ENCODE measurements around the gene HLA-A. TPM values are rescaled to one million over a fixed set of nuclear protein-coding genes. Genes with fewer than 3 reads are reported as not detected.

HLA-A gene
- total and polyA plus RNA-seq, 7 donors: 279 to 2,938 (median 402) TPM

- no peaks in the 10 kb centered on the region for H3K9me3 ChIP-seq
- no peaks in the 10 kb centered on the region for H3K27me3 ChIP-seq
- no peak for DNase-seq
- intact Hi-C loops (cut with DNase I): no loop called here
- H3K4me3 ChIP-seq: no peak overlapping the region
- peaks cover 0 to 7% (median 5%) of the 10 kb centered on the region in 4 donors for H3K4me1 ChIP-seq
- H3K36me3 ChIP-seq: no peaks in the 10 kb centered on the region
- no peak overlapping the region for H3K27ac ChIP-seq
- TF ChIP-seq POLR2A (IDR thresholded peaks at IDR 0.05) (no peak), CTCF (IDR thresholded peaks at IDR 0.05) (no peak), EP300 (IDR thresholded peaks at IDR 0.05) (no peak), POLR2AphosphoS5 (IDR thresholded peaks at IDR 0.05) (no peak)
Observed at GRCh38 chr6:29982097-29982496, 39.8 kb downstream of the HLA-A start.

- H3K36me3 ChIP-seq: no peaks in the 10 kb centered on the region
- 54 to 98% methylated on average over 3 of the region's 3 CpGs for WGBS, 2 donors
- no peak for TF ChIP-seq CTCF (IDR thresholded peaks at IDR 0.05)
- no peak for TF ChIP-seq POLR2AphosphoS5 (IDR thresholded peaks at IDR 0.05)
- TF ChIP-seq POLR2A (IDR thresholded peaks at IDR 0.05): no peak
- no peak for TF ChIP-seq EP300 (IDR thresholded peaks at IDR 0.05)
- no peaks in the 10 kb centered on the region for H3K9me3 ChIP-seq
- H3K4me3 ChIP-seq: no peak overlapping the region
- DNase-seq: no peak
- intact Hi-C loops (cut with DNase I): no loop called here
- H3K27ac ChIP-seq: no peak overlapping the region
- H3K27me3 ChIP-seq: no peaks in the 10 kb centered on the region
- no peaks in the 10 kb centered on the region for H3K4me1 ChIP-seq
Observed at GRCh38 chr6:29984232-29984631, 41.9 kb downstream of the HLA-A start.

- intact Hi-C loops (cut with DNase I): no loop called here
- Histone ChIP-seq H3K9me3 (no peaks in the 10 kb centered on the region), H3K4me1 (no peaks in the 10 kb centered on the region), H3K4me3 (no peak overlapping the region), H3K27ac (no peak overlapping the region), H3K36me3 (no peaks in the 10 kb centered on the region), H3K27me3 (no peaks in the 10 kb centered on the region)
- no peak for DNase-seq
- TF ChIP-seq CTCF (IDR thresholded peaks at IDR 0.05) (no peak), EP300 (IDR thresholded peaks at IDR 0.05) (no peak), POLR2A (IDR thresholded peaks at IDR 0.05) (no peak), POLR2AphosphoS5 (IDR thresholded peaks at IDR 0.05) (no peak)
- 76 to 95% methylated on average over 2 of the region's 2 CpGs for WGBS, 2 donors
Observed at GRCh38 chr6:29984992-29985391, 42.7 kb downstream of the HLA-A start.

GRCh38 chr6:29986179-29986781 is 43.9 kb downstream of the HLA-A start:
- Histone ChIP-seq H3K27ac (no peak overlapping the region), H3K36me3 (no peaks in the 10 kb centered on the region), H3K27me3 (no peaks in the 10 kb centered on the region), H3K4me3 (no peak overlapping the region), H3K4me1 (no peaks in the 10 kb centered on the region), H3K9me3 (no peaks in the 10 kb centered on the region)
- DNase-seq: no peak
- TF ChIP-seq POLR2A (IDR thresholded peaks at IDR 0.05) (no peak), POLR2AphosphoS5 (IDR thresholded peaks at IDR 0.05) (no peak), EP300 (IDR thresholded peaks at IDR 0.05) (no peak), CTCF (IDR thresholded peaks at IDR 0.05) (no peak)
- intact Hi-C loops (cut with DNase I): no loop called here
- WGBS, 2 donors: 56 to 88% methylated on average over 4 of the region's 4 CpGs

- Histone ChIP-seq H3K4me3 (no peak overlapping the region), H3K9me3 (no peaks in the 10 kb centered on the region), H3K36me3 (no peaks in the 10 kb centered on the region), H3K27me3 (no peaks in the 10 kb centered on the region), H3K4me1 (no peaks in the 10 kb centered on the region), H3K27ac (no peak overlapping the region)
- no peak for DNase-seq
- no peak for TF ChIP-seq POLR2A (IDR thresholded peaks at IDR 0.05)
- TF ChIP-seq POLR2AphosphoS5 (IDR thresholded peaks at IDR 0.05): no peak
- no peak for TF ChIP-seq EP300 (IDR thresholded peaks at IDR 0.05)
- TF ChIP-seq CTCF (IDR thresholded peaks at IDR 0.05): no peak
- intact Hi-C loops (cut with DNase I): no loop called here
- WGBS, 2 donors: 80 to 88% methylated on average over 2 of the region's 2 CpGs
Observed at GRCh38 chr6:29989211-29989610, 46.9 kb downstream of the HLA-A start.

All from sigmoid colon (tissue), 7 donors.